Stimulated activated memory B cell treated with anti-CD40 and anti-IgM and Interleukin-4, amounts not matched to agents 10 μg/mL and 1 μg/mL and 100 μg/mL, for 72 hours (primary cell): ENCODE results near the gene LAIR2.

Experiments
- ATAC-seq: fragments of 150-1000 bp; cut with Tn5 transposase; 2 replicates; pipeline ENCODE4 v1.10.0; 2021
- H3K27ac Mint-ChIP-seq: one replicate; pipeline ENCODE4 v1.8.0; 2022; ENCODE audit warnings: mild to moderate bottlenecking, mixed read lengths
- H3K27me3 Mint-ChIP-seq: one replicate; pipeline ENCODE4 v1.8.0; 2022; ENCODE audit warnings: mixed read lengths
- H3K36me3 Mint-ChIP-seq: one replicate; pipeline ENCODE4 v1.8.0; 2022; ENCODE audit warnings: mixed read lengths
- H3K4me1 Mint-ChIP-seq: one replicate; pipeline ENCODE4 v1.8.0; 2022; ENCODE audit warnings: mixed read lengths
- H3K4me3 Mint-ChIP-seq: one replicate; pipeline ENCODE4 v1.8.0; 2022; ENCODE audit warnings: mild to moderate bottlenecking, moderate library complexity, mixed read lengths
- H3K9me3 Mint-ChIP-seq: one replicate; pipeline ENCODE4 v1.8.0; 2022; ENCODE audit warnings: mixed read lengths

The LAIR2 gene

DNA sequence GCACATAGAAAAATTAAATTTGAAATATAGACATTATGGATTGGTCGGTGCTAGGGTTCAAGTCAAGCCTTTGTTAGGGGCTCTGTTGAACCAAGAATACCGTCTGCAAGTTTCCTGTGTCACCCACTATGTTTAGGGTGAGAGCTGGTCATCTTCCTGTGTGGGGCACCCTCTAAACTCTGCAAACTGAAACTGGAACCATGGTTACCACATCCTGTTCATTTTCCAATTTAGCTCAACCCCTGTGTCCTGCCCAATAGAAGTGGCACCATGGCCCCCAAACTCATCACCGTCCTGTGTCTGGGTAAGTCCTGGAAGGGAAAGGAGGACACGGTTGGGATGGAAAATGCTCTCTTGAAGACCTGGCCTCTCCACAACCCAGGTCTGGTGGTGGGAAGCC is 29.9 kb downstream of the LAIR2 start:
- peak overlapping the region; percentile 31 for H3K4me3 Mint-ChIP-seq
- no peaks in the 10 kb centered on the region for H3K36me3 Mint-ChIP-seq

DNA sequence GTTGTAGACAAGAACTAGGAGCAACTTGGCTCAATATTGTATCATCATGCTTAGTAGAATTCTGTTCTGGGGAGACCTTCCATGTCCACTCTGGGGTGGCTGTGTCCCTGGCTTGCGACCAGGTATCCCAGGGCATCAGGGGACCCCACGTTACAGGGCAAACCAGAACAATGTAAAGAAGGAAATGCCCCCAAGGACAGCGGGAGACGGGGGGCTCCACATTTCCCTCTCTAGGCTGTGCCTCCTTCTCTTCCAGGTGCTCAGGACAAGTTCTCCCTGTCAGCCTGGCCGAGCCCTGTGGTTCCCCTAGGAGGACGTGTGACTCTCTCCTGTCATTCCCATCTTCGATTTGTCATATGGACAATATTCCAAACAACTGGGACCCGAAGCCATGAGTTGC is 30.8 kb downstream of the LAIR2 start:
- H3K9me3 Mint-ChIP-seq = no peaks in the 10 kb centered on the region
- no peaks in the 10 kb centered on the region for H3K36me3 Mint-ChIP-seq
- H3K4me3 Mint-ChIP-seq = no peak overlapping the region
- H3K4me1 Mint-ChIP-seq = peaks cover 29% of the 10 kb centered on the region
- no peak for ATAC-seq
- no peak overlapping the region for H3K27ac Mint-ChIP-seq
- peaks cover 66% of the 10 kb centered on the region for H3K27me3 Mint-ChIP-seq

More for the DNA sequence above, 29.9 kb downstream of the LAIR2 start:
- Mint-ChIP-seq H3K9me3 (no peaks in the 10 kb centered on the region), H3K4me1 (peaks cover 29% of the 10 kb centered on the region), H3K27me3 (peaks cover 75% of the 10 kb centered on the region), H3K27ac (no peak overlapping the region)
- peak; percentile 78 for ATAC-seq

DNA sequence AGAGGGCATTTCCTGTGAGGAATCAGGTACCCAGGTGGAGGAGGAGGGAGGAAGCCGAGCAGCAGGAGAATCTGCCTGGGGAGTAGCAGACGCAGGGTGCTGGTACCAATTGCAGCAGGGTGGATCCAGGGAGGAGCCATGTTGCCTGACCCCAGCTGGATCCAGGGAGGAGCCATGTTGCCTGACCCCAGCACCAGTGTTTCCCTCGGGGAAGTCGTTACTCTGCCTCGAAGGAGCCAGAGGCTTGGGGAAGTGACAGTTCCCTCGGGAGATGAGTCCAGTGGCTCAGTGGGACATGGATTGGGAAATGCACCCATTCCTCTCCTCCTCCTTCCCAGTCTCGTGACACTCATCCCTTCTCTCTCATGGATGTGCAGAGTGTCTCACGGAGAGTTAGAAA is 31.5 kb downstream of the LAIR2 start:
- Mint-ChIP-seq H3K27me3 (peaks cover 59% of the 10 kb centered on the region), H3K4me1 (peaks cover 24% of the 10 kb centered on the region), H3K9me3 (no peaks in the 10 kb centered on the region), H3K4me3 (no peak overlapping the region), H3K36me3 (no peaks in the 10 kb centered on the region), H3K27ac (no peak overlapping the region)
- ATAC-seq = no peak

DNA sequence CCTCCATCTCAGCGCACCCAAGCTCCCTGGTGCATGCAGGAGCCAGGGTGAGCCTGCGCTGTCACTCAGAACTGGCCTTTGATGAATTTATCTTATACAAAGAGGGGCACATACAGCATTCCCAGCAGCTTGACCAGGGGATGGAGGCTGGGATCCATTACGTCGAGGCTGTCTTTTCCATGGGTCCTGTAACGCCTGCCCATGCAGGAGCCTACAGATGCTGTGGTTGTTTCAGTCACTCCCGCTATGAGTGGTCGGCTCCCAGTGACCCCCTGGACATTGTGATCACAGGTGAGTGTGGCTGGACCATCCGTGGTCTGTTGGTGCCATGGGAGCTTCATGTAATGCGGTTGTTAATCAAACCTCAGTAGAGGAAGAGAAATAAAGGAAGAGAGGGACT is 33.0 kb downstream of the LAIR2 start:
- Mint-ChIP-seq H3K36me3 (no peaks in the 10 kb centered on the region), H3K4me1 (peaks cover 21% of the 10 kb centered on the region), H3K27me3 (peaks cover 56% of the 10 kb centered on the region)

DNA sequence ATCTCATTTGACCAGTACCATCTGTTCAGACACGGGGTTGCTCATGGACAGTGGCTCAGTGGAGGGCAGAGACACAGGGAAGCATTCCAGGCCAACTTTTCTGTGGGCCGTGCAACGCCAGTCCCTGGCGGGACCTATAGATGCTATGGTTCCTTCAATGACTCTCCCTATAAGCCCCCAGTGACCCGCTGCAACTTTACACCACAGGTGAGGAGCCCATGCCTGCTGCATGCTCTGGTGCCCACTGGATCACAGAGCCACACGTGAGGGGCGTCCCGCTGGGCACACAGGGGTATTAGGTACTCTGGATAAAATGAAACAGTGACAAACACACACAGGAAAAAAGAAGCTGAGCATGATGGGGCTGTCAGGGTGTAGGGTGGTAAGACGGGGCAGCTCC is 34.3 kb downstream of the LAIR2 start:
- Mint-ChIP-seq H3K9me3 (no peaks in the 10 kb centered on the region), H3K36me3 (no peaks in the 10 kb centered on the region), H3K27me3 (peaks cover 52% of the 10 kb centered on the region), H3K27ac (no peak overlapping the region), H3K4me3 (no peak overlapping the region), H3K4me1 (peaks cover 15% of the 10 kb centered on the region)
- ATAC-seq = peak; percentile 32

More for the DNA sequence above, 33.0 kb downstream of the LAIR2 start:
- ATAC-seq = no peak
- Mint-ChIP-seq H3K4me3 (no peak overlapping the region), H3K27ac (no peak overlapping the region), H3K9me3 (no peaks in the 10 kb centered on the region)

DNA sequence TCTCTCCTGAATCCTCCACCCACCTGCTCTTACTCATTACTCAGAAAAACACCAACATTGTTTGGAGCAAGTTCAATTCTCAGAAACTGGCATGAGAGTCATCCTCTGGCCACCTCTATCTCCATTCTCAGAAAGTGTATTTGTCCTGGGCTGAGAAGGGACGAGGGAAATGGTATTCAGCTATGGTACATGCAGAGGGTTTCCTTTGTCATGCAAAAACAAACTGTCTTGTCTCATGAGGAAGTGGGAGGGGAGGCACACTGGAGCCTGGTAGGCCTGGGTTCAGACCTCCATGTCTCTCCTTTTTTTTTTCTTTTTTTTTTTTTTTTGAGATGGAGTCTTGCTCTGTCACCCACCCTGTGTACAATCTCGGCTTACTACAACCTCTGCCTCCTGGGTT is 39.1 kb downstream of the LAIR2 start:
- Mint-ChIP-seq H3K9me3 (no peaks in the 10 kb centered on the region), H3K4me1 (no peaks in the 10 kb centered on the region), H3K27ac (no peak overlapping the region), H3K27me3 (peaks cover 5% of the 10 kb centered on the region), H3K36me3 (no peaks in the 10 kb centered on the region), H3K4me3 (no peak overlapping the region)
- ATAC-seq = no peak

DNA sequence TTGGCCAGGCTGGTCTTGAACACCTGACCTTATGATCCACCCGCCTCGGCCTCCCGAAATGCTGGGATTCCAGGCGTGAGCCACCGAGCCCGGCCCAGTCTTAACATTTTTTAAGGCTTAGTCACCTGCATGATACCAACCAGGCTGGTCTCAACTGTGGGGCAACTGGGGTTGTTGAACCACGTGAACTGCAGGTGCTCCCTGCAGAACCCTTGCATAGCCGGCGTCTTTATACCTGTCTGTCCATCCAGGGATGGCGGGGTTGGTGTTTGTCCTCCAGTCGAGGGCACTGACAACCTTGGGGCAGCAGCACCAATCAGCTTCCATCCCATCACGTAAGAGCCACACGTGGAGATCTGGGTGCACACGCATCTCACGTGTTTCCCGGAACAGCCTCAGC is 46.2 kb downstream of the LAIR2 start:
- H3K9me3 Mint-ChIP-seq = peaks cover 5% of the 10 kb centered on the region
- H3K27ac Mint-ChIP-seq = no peak overlapping the region
- peaks cover 24% of the 10 kb centered on the region for H3K27me3 Mint-ChIP-seq
- H3K4me1 Mint-ChIP-seq = peaks cover 18% of the 10 kb centered on the region
- H3K4me3 Mint-ChIP-seq = no peak overlapping the region
- no peaks in the 10 kb centered on the region for H3K36me3 Mint-ChIP-seq
- ATAC-seq = no peak

DNA sequence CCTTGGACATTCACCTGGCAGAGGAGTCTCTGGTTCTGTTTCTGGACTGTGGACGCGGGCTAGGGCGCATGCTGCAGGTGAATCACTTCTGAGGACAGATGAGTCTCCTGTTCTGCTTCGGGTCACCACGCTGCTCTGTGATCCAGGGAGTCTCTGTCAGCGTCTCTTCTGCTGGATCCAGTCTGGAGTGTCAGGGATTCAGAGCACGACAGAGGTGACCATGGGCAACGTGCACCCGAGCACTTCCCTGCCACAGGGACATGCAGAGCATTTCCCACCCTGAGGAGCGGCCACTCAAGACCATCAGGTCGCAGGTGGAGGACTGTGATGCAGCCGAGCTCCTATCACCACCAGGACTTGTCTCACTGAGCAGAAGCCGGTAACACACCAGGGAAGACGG is 46.6 kb downstream of the LAIR2 start:
- Mint-ChIP-seq H3K27ac (no peak overlapping the region), H3K4me1 (peaks cover 18% of the 10 kb centered on the region), H3K36me3 (no peaks in the 10 kb centered on the region), H3K27me3 (peaks cover 24% of the 10 kb centered on the region), H3K9me3 (peaks cover 5% of the 10 kb centered on the region), H3K4me3 (no peak overlapping the region)
- ATAC-seq = no peak

DNA sequence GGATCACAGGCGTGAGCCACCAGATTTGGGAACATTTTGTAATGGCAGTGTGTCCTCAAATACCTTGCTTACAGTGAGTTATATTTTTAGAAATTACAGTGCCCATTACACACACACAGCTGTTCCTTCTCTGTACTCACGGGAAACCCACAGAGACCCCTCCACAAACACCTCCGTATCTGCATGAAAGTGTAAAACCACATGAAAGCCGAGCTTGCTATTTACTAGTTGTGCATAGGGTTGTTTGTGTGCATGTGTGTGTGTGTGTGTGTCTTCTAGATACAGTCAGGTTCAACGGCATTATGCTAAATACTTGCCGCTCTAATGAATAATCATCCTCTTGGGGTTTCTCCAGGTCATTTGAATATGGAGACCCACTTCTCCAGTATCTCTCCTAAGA is 48.7 kb downstream of the LAIR2 start:
- H3K4me3 Mint-ChIP-seq = no peak overlapping the region

DNA sequence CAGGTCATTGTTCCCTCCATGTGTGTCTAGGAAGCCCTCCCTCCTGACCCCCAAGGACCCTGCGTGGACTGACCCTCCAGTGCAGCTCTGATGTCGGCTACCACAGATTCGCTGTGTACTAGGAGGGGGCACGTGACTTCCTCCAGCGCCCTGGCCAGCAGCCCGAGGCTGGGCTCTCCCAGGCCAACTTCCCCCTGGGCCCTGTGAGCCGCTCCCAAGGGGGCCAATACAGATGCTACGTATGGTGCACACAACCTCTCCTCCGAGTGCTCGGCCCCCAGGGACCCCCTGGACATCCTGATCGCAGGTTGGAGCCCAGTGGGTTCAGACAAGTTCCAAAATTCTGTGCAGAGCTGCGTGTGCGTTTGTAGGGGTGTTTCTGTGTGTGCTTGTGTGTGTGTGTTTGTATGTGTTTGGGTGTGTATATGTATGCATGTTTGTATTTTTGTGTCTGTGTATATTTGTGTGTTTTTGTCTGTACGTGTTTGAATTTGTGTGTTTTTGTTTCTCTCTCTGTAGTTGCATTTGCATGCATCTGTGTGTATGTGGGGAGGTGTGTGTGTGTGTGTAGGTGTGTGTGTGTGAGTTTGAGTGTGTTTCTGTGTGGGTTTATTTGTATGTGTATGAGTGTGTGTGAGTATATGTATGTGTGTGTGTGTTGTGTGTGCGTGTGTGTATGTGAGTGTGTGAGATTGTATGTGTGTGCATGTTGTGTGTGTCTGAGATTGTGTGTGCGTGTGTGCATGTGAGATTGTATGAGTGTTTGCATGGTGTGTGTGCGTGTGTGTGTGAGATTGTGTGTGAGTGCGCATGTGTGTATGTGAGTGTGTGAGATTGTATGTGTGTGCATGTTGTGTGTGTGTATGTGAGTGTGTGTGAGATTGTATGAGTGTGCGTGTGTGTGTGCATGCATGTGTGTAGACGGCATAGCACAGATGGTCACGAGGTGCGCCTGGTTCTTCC is 49.6 kb downstream of the LAIR2 start:
- Mint-ChIP-seq H3K27me3 (peaks cover 33% of the 10 kb centered on the region), H3K4me1 (peaks cover 18% of the 10 kb centered on the region), H3K36me3 (no peaks in the 10 kb centered on the region), H3K27ac (no peak overlapping the region), H3K4me3 (peak overlapping the region; percentile 31), H3K9me3 (peaks cover 5% of the 10 kb centered on the region)
- peak; percentile 65 for ATAC-seq

More for the DNA sequence above, 48.7 kb downstream of the LAIR2 start:
- Mint-ChIP-seq H3K27me3 (peaks cover 33% of the 10 kb centered on the region), H3K36me3 (no peaks in the 10 kb centered on the region), H3K27ac (no peak overlapping the region), H3K4me1 (peaks cover 18% of the 10 kb centered on the region), H3K9me3 (peaks cover 5% of the 10 kb centered on the region)
- ATAC-seq = no peak

DNA sequence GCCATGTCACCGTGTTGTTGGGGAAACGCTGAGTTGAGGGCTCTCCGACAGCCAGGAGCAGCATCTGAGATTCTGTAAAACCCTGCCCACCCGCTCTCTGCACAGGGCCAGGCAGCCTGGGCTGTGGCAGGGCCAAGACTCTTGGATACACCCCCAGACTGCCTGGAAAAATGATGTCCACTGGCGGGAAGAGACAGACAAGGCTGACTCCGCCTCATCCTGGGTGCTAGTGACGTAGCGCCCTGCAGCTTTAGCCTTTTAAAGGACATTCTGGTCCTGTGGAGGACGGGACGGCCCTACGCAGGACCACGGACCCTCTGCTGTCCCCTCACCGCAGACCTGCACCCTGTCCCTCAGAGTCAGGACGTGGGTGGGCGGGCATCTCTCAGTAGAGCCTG is 50.3 kb downstream of the LAIR2 start:
- no peak overlapping the region for H3K4me3 Mint-ChIP-seq
- H3K36me3 Mint-ChIP-seq = no peaks in the 10 kb centered on the region
- peaks cover 5% of the 10 kb centered on the region for H3K9me3 Mint-ChIP-seq
- no peak overlapping the region for H3K27ac Mint-ChIP-seq
- no peak for ATAC-seq
- peaks cover 18% of the 10 kb centered on the region for H3K4me1 Mint-ChIP-seq
- H3K27me3 Mint-ChIP-seq = peaks cover 33% of the 10 kb centered on the region

DNA sequence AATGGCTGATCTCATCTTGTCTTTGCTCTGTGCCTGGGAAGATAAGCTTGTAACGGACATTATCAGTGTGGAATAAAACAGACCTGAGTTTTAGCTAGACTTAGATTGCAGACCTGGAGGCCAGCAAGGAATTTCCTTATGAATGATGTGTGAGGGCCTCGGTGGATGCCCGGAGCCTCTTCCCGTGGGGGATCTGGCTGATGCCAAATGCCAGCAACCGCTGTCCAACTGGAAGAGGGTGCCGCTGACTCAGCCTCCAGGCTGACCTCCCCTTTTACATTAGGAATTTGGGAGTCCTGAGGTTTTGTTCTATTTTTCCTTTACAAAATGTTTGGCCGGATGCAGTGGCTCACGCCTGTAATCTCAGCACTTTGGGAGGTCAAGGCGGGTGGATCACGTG is 51.4 kb downstream of the LAIR2 start:
- H3K9me3 Mint-ChIP-seq = peaks cover 5% of the 10 kb centered on the region
- H3K4me3 Mint-ChIP-seq = no peak overlapping the region
- no peak for ATAC-seq
- H3K36me3 Mint-ChIP-seq = no peaks in the 10 kb centered on the region
- H3K27me3 Mint-ChIP-seq = peaks cover 35% of the 10 kb centered on the region
- peaks cover 18% of the 10 kb centered on the region for H3K4me1 Mint-ChIP-seq
- no peak overlapping the region for H3K27ac Mint-ChIP-seq

DNA sequence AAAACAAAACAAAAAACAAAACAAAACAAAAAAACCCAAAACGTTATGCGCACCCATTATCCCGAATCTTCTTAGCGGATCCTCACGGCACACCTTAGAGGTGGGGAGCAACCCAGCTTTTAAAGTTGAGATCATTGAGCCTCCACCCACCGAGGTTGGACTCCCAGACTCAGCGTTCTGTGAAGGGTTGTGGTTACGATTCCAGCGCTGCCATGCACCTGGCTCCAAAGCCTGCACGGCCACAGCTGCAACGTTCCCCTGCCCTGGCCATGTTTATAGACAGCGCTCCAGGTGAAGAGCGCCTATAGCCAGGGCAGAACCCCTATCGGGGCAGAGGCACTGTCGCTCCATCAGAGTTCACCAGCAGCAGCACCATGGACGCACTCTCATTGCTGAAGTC is 52.3 kb downstream of the LAIR2 start:
- Mint-ChIP-seq H3K9me3 (peaks cover 5% of the 10 kb centered on the region), H3K4me1 (peaks cover 18% of the 10 kb centered on the region), H3K36me3 (no peaks in the 10 kb centered on the region), H3K4me3 (no peak overlapping the region), H3K27me3 (peaks cover 32% of the 10 kb centered on the region), H3K27ac (no peak overlapping the region)
- ATAC-seq = no peak

DNA sequence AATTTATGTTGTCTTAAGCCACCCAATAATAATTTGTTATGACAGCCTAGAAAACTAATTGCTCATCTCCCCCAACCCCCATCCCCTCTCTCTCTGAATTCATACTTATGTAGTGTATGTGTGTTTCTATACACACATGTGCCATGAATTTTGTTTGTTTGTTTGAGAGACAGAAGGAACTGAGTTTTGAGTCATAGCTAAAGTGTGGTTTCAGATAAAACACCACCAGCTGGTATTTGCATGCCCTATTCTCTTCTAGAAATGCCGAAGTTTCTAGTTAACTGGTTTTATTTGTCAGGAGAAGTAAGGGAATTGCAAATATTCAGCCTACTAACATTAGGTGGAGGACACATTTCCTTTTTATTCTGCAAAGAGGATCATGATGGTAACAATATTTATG is 53.6 kb downstream of the LAIR2 start:
- Mint-ChIP-seq H3K27ac (no peak overlapping the region), H3K36me3 (no peaks in the 10 kb centered on the region), H3K9me3 (peaks cover 5% of the 10 kb centered on the region), H3K4me1 (peaks cover 15% of the 10 kb centered on the region), H3K27me3 (peaks cover 31% of the 10 kb centered on the region), H3K4me3 (no peak overlapping the region)
- ATAC-seq = no peak

DNA sequence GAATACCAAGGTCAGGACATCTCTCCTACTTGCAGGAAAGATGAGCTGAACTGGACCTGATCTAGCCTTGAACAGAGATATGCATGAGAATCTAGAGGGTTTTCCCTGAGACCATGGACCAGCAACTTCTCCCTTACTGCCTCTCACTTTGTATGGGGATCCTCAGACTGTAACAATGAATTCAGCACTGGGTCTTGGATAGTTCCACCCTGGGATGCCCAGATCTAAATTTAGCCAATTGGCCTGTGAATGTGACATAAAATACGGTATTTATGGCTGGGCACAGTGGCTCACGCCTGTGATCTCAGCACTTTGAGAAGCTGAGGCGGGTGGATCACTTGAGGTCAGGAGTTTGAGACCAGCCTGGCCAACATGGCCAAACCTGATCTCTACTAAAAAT is 55.7 kb downstream of the LAIR2 start:
- peaks cover 29% of the 10 kb centered on the region for H3K27me3 Mint-ChIP-seq
- no peak for ATAC-seq
- no peak overlapping the region for H3K27ac Mint-ChIP-seq
- H3K4me3 Mint-ChIP-seq = no peak overlapping the region
- no peaks in the 10 kb centered on the region for H3K9me3 Mint-ChIP-seq
- no peaks in the 10 kb centered on the region for H3K4me1 Mint-ChIP-seq
- no peaks in the 10 kb centered on the region for H3K36me3 Mint-ChIP-seq
